K562 (cell line): ENCODE measurements around the gene WDR91. TPM values are rescaled to one million over a fixed set of nuclear protein-coding genes. Genes with fewer than 3 reads are reported as not detected.
A peak's percentile ranks its signal among the peaks of the same experiment; 100 is the strongest.

Experiments used
- CBX3 ChIP-seq, 2 experiments: IDR thresholded peaks; 1 replicate in 1 of 2; 2 replicates in 1 of 2; pipeline ENCODE4 v1.6.1; 2012; ENCODE audit warnings: inconsistent platforms in 2 of 2, low read length in 2 of 2, borderline replicate concordance in 1 of 2, control low read depth in 1 of 2
- CHCHD3 ChIP-seq: fragments of 250-450 bp; sonication (Bioruptor Pico); IDR thresholded peaks from 2 replicates; pipeline ENCODE4 v2.1.2; 2022; ENCODE audit warnings: mild to moderate bottlenecking
- NONO ChIP-seq, 2 experiments: fragments of 200-400 bp in 1 of 2; fragments of 450-650 bp in 1 of 2; formaldehyde crosslinking in 1 of 2; IDR thresholded peaks; 2 replicates each; pipeline ENCODE4 v1.6.1; 2017; ENCODE audit warnings: low read depth in 2 of 2, mild to moderate bottlenecking in 2 of 2, moderate library complexity in 2 of 2, low read length in 1 of 2
- POLR2A ChIP-seq: fragments of 450-650 bp; conservative IDR thresholded peaks from 2 replicates; pipeline ENCODE4 v1.6.1; 2016
- POLR3G ChIP-seq: IDR thresholded peaks from 2 replicates; pipeline ENCODE4 v1.6.1; 2011; ENCODE audit not compliant: insufficient read length, insufficient replicate concordance; ENCODE audit errors: extremely low read depth
- TAF1 ChIP-seq: IDR thresholded peaks from 2 replicates; pipeline ENCODE4 v1.6.1; 2011; ENCODE audit warnings: mild to moderate bottlenecking, low read length, moderate library complexity; ENCODE audit not compliant: insufficient read depth, control insufficient read depth, severe bottlenecking; ENCODE audit errors: extremely low read depth
- TCFL5 ChIP-seq: fragments of 250-450 bp; sonication (Bioruptor Pico); conservative IDR thresholded peaks from 2 replicates; pipeline ENCODE4 v1.6.1; 2021; ENCODE audit warnings: mild to moderate bottlenecking, moderate library complexity, matching md5 sums
- ZC3H4 ChIP-seq: sonication (generic); formaldehyde crosslinking; IDR thresholded peaks from 2 replicates; pipeline ENCODE4 v1.9.0; 2021; ENCODE audit warnings: missing genetic modification reagents, borderline replicate concordance
- ZNF551 ChIP-seq: fragments of 250-450 bp; sonication (Bioruptor Pico); IDR thresholded peaks from 2 replicates; pipeline ENCODE4 v1.5.0; 2021; ENCODE audit warnings: mild to moderate bottlenecking, moderate library complexity
- ZNF699 ChIP-seq: fragments of 250-450 bp; sonication (Bioruptor Pico); IDR thresholded peaks from 2 replicates; pipeline ENCODE4 v1.8.0; 2021; ENCODE audit warnings: mild to moderate bottlenecking, moderate library complexity; ENCODE audit not compliant: insufficient replicate concordance
- polyA plus RNA-seq, 8 experiments: library from polyadenylated mRNA; depleted of rRNA in 4 of 8; stranded (reverse) in 5 of 8; unstranded in 3 of 8; fragments of >200 nt; fragmentation: Nextera tagmentation in 2 of 8; fragmentation: Illumina TruSeq in 1 of 8; extraction: Ambion mirVana in 2 of 8; extraction: Trizol in 1 of 8; gene quantifications; 2 replicates each; pipeline versions ENCODE4 v1.2.1 to v1.2.3, GENCODE V29; 2011 to 2014; ENCODE audit warnings: inconsistent platforms in 1 of 8, missing spikeins in 1 of 8
- total RNA-seq, 7 experiments: library from RNA; depleted of rRNA in 6 of 7; stranded (reverse); fragments of >200 nt in 6 of 7; fragmentation: Illumina TruSeq in 2 of 7; extraction: Trizol in 2 of 7; gene quantifications; 2 replicates each; pipeline versions ENCODE4 v1.2.1 to v1.2.3, GENCODE V29; 2011 to 2021; ENCODE audit warnings: low replicate concordance in 1 of 7
- TF ChIP-seq, protein P1 (sequence below): fragments of 450-650 bp; IDR thresholded peaks from 2 replicates; pipeline ENCODE4 v1.6.1; 2014; ENCODE audit warnings: low read depth, mild to moderate bottlenecking, moderate library complexity, borderline replicate concordance
- TF ChIP-seq, protein P2 (sequence below), 2 experiments: fragments of 250-450 bp in 1 of 2; fragments of 450-650 bp in 1 of 2; sonication (Bioruptor Pico) in 1 of 2; IDR thresholded peaks; 2 replicates each; pipeline versions ENCODE4 v1.6.1 to v1.8.0; 2016 to 2021; ENCODE audit warnings: mild to moderate bottlenecking in 2 of 2, moderate library complexity in 2 of 2, missing compliant biosample characterization in 1 of 2, missing genetic modification characterization in 1 of 2
- TF ChIP-seq, protein P3 (sequence below): fragments of 450-650 bp; conservative IDR thresholded peaks from 2 replicates; pipeline ENCODE4 v1.6.1; 2016; ENCODE audit warnings: missing genetic modification characterization, low read depth, mild to moderate bottlenecking, control low read depth, missing compliant biosample characterization
- TF ChIP-seq, protein P4 (sequence below): sonication (generic); formaldehyde crosslinking; IDR thresholded peaks from 2 replicates; pipeline ENCODE4 v1.8.0; 2022; ENCODE audit warnings: mild to moderate bottlenecking, low read depth, missing genetic modification reagents
- TF ChIP-seq, protein P5 (sequence below): fragments of 450-650 bp; IDR thresholded peaks from 2 replicates; pipeline ENCODE4 v1.6.1; 2016; ENCODE audit warnings: missing biosample characterization, missing genetic modification characterization
- TF ChIP-seq, protein P6 (sequence below): fragments of 200-800 bp; sonication (Bioruptor generic); IDR thresholded peaks from 2 replicates; pipeline ENCODE4 v1.6.1; 2017; ENCODE audit warnings: missing genetic modification characterization, missing compliant biosample characterization

The WDR91 gene
- total and polyA plus RNA-seq, 9 of the 15 experiments (the other 6 are each of a cell fraction or from before 2014, with no cell fraction given), result 1.9 to 18.2 (median 9.8) TPM

DNA sequence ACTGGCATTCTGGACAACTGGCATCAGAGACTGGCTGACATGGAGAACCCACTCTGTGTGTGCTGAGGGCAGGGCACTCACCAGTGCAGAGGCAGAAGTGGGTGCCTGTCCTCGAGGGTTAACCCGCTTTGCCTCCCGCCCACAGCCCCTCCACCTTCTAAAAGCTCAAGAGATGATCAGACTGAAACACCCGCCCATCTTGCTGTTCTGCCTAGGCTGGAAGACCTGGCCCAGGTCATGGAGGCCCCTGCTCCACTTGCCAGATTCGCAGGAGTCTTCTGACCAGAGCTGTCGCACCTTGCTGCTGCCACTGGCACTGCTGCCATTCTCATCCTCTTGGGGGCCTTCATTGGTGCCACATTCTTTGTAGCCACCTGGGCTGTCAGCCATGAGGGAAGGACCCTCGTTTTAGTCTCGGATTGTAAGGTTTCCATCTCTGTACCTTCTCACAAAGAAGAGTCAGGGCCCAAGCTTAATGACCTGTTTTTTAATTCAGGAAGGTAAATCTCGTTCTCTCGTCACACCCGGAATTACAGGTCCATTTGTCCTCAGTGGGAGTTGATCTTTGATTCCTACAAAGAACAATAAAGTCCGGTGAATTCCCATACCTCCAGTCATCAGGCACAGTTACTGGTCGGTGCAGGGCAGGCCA is 42.7 kb downstream of the WDR91 start (continued):
- TF ChIP-seq ZNF699 (CRISPR knock-in tag) (no peak), TCFL5 (no peak), CHCHD3 (no peak), POLR2A (peak; percentile 30; the same call in 1 of the 2 replicates), ZNF551 (CRISPR knock-in tag) (no peak), TAF1 (no peak), ZC3H4 (0 out of 2 replicates have a peak, but pooled peaks have one; percentile 53), POLR3G (no peak), CBX3 (IDR thresholded peaks at IDR 0.05; ENCODE audit: borderline replicate concordance in 1 of 2, low read length in 2 of 2) (no peak), NONO (IDR thresholded peaks at IDR 0.05; ENCODE audit: low read depth in 2 of 2, low read length in 1 of 2) (no peak)
- TF ChIP-seq, protein P1, sequence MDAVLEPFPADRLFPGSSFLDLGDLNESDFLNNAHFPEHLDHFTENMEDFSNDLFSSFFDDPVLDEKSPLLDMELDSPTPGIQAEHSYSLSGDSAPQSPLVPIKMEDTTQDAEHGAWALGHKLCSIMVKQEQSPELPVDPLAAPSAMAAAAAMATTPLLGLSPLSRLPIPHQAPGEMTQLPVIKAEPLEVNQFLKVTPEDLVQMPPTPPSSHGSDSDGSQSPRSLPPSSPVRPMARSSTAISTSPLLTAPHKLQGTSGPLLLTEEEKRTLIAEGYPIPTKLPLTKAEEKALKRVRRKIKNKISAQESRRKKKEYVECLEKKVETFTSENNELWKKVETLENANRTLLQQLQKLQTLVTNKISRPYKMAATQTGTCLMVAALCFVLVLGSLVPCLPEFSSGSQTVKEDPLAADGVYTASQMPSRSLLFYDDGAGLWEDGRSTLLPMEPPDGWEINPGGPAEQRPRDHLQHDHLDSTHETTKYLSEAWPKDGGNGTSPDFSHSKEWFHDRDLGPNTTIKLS, result no peak
- TF ChIP-seq, protein P2, sequence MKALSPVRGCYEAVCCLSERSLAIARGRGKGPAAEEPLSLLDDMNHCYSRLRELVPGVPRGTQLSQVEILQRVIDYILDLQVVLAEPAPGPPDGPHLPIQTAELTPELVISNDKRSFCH (CRISPR knock-in tag; IDR thresholded peaks at IDR 0.05), result no peak
- TF ChIP-seq, protein P2 (tag; IDR thresholded peaks at IDR 0.05), result no peak
- TF ChIP-seq, protein P3, sequence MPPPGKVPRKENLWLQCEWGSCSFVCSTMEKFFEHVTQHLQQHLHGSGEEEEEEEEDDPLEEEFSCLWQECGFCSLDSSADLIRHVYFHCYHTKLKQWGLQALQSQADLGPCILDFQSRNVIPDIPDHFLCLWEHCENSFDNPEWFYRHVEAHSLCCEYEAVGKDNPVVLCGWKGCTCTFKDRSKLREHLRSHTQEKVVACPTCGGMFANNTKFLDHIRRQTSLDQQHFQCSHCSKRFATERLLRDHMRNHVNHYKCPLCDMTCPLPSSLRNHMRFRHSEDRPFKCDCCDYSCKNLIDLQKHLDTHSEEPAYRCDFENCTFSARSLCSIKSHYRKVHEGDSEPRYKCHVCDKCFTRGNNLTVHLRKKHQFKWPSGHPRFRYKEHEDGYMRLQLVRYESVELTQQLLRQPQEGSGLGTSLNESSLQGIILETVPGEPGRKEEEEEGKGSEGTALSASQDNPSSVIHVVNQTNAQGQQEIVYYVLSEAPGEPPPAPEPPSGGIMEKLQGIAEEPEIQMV (tag), result no peak
- TF ChIP-seq, protein P4, sequence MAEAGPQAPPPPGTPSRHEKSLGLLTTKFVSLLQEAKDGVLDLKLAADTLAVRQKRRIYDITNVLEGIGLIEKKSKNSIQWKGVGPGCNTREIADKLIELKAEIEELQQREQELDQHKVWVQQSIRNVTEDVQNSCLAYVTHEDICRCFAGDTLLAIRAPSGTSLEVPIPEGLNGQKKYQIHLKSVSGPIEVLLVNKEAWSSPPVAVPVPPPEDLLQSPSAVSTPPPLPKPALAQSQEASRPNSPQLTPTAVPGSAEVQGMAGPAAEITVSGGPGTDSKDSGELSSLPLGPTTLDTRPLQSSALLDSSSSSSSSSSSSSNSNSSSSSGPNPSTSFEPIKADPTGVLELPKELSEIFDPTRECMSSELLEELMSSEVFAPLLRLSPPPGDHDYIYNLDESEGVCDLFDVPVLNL (CRISPR knock-in tag), result no peak
- TF ChIP-seq, protein P5, sequence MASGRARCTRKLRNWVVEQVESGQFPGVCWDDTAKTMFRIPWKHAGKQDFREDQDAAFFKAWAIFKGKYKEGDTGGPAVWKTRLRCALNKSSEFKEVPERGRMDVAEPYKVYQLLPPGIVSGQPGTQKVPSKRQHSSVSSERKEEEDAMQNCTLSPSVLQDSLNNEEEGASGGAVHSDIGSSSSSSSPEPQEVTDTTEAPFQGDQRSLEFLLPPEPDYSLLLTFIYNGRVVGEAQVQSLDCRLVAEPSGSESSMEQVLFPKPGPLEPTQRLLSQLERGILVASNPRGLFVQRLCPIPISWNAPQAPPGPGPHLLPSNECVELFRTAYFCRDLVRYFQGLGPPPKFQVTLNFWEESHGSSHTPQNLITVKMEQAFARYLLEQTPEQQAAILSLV (tag), result no peak
- TF ChIP-seq, protein P6, sequence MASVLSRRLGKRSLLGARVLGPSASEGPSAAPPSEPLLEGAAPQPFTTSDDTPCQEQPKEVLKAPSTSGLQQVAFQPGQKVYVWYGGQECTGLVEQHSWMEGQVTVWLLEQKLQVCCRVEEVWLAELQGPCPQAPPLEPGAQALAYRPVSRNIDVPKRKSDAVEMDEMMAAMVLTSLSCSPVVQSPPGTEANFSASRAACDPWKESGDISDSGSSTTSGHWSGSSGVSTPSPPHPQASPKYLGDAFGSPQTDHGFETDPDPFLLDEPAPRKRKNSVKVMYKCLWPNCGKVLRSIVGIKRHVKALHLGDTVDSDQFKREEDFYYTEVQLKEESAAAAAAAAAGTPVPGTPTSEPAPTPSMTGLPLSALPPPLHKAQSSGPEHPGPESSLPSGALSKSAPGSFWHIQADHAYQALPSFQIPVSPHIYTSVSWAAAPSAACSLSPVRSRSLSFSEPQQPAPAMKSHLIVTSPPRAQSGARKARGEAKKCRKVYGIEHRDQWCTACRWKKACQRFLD, result no peak
